Nucleus accumbens (tissue), 56 donors: ENCODE data around the gene LRRC18.

Experiments used
- DNase-seq, 56 donors: peaks; one replicate each; lab custom pipeline; 2025; lab: John Stamatoyannopoulos, UW

The LRRC18 gene

DNA sequence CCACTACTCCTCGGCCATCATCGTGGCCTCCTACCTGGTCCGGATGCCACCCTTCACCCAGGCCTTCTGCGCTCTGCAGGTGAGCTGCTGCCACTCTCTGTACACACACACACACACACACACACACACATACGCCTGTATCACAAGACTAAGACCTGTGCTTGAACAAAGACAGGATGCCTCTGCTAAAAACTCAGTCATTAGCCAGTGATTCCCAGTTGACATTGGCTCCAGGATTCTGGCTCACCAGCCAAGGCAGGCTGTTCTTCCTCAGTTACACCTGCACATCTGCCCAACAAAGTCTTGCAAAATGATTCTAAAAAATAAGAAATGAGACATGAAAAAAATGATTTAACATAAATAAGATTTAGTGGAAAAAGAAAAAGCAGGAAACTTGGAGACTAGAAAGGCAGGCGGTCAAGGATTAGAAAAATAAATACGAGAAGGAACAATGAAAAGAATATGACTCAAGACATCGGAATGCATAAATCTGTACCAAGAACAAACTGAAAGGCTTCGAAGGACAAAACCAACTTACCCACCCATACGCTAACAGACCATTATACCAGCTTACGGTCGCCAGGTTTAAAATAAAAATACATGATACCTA is 7.4 kb upstream of the LRRC18 start:
- no peak for DNase-seq

GRCh38 chr10:48946332-48946731 is 6.7 kb upstream of the LRRC18 start:
- no peak for DNase-seq

GRCh38 chr10:48945441-48946130 is 5.9 kb upstream of the LRRC18 start:
- no peak for DNase-seq

DNA sequence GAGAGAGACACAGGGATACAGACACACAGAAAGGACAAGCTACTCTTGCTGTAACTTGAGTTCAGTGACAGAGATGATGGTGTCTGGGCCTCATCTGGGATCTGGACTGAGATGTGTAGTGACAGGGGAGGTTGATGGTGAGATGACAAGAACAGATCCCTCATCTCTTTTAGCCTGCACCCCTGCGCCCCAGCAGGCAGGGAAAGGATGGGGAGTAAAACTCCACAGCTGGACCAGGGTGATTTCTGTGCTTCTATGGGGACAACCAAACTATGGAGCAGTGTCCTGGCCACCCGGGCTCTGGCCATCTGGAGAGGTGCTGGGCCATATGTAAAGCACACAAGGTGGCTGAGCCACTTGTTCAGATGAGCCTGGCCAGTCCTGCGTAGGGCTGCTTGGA is 4.5 kb upstream of the LRRC18 start:
- no peak for DNase-seq

GRCh38 chr10:48943096-48943495 is 3.5 kb upstream of the LRRC18 start:
- no peak for DNase-seq

DNA sequence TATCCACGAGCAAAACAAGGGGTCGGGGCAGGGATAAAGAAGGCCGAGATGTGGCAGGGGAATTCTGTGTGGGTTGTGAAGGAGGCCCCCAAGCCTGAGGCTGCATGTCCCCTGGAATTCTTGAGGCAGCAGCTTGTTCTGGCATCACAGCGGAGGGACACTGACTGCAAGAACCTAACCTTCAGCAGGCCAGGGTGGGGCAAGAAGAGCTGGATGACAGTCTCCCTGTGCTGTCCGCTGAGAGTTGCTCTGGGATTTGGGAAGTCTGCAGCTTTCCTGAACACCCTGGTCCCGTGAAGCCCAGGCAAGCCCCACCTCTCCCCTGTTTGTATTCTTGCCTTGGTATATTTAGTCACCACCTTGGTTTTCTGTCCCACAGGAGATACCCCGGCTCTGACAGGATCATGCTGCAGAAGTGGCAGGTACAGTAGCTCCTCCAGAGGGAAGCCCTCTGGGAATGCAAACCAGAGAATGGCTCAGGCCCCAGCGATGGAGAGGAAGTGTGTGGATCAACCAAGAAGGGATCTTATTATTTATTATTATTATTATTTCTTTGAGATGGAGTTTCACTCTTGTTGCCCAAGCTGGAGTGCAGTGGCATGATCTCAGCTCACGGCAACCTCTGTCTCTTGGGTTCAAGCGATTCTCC is 1.9 kb upstream of the LRRC18 start:
- DNase-seq = no peak

- DNase-seq = no peak
These were observed 1.3 kb upstream of the LRRC18 start for GRCh38 chr10:48940958-48941357.

GRCh38 chr10:48940372-48940771 is 732 bp upstream of the LRRC18 start:
- no peak for DNase-seq

- DNase-seq = no peak
These were observed 577 bp downstream of the LRRC18 start for GRCh38 chr10:48938990-48939536.

DNA sequence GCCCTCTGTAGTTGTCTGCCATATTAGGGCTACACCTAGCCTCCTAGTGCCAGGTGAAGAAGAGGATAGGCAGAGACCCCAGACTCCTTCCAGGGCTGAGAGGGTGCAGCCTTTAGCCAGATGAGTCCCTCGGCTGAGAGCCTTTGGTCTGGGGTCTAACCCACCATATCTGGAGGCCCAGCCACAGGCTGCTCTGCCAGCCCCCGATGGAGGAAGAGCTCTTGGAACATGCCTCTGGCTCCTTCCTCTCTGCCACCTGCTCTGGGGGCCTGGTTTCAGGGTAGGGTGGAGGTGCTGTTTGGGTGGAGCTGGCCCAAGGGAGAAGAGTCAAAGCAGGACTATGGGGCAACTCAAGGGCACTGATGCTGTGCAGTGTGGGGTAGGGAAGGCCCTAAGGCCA is 1.4 kb downstream of the LRRC18 start:
- no peak for DNase-seq

DNA sequence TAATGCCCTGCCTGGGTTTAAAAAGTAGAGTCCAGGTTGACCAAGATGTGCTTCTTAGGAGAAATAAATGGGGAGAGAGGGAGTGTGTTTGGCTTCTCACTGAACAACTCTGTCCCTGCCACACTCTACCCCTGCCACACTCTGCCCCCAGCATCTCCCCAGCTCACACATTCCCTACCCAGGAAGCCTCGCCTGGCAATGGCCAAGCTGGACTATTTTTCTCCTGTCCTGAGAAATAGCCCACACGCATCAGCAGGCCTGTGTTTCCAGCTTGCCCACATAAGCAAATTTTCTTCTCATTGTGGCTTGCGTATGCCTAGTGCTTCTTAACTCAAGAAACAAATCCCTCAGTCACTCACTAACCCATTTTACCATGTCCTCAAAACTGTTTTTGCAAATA is 1.8 kb downstream of the LRRC18 start:
- DNase-seq = no peak

DNA sequence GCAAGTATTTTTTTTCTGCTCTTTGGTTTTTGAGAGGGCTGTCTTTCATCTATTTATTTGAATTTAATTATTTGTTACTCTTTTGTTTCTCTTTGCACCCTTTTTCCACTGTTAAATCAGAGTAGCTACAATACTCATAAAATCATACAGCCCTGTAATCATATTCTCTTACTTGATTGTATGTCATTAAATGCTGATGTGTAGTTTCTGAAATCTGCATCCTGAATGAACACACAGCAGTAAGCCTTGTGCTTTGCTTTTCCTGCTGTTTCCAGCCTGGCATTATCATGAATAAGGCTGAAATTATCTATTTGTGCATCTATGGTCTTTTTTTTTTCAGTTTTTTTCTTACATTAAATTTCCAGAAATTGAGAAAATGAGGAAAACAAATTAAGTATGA is 4.1 kb downstream of the LRRC18 start:
- no peak for DNase-seq

GRCh38 chr10:48934672-48935501 is 4.8 kb downstream of the LRRC18 start:
- no peak for DNase-seq

DNA sequence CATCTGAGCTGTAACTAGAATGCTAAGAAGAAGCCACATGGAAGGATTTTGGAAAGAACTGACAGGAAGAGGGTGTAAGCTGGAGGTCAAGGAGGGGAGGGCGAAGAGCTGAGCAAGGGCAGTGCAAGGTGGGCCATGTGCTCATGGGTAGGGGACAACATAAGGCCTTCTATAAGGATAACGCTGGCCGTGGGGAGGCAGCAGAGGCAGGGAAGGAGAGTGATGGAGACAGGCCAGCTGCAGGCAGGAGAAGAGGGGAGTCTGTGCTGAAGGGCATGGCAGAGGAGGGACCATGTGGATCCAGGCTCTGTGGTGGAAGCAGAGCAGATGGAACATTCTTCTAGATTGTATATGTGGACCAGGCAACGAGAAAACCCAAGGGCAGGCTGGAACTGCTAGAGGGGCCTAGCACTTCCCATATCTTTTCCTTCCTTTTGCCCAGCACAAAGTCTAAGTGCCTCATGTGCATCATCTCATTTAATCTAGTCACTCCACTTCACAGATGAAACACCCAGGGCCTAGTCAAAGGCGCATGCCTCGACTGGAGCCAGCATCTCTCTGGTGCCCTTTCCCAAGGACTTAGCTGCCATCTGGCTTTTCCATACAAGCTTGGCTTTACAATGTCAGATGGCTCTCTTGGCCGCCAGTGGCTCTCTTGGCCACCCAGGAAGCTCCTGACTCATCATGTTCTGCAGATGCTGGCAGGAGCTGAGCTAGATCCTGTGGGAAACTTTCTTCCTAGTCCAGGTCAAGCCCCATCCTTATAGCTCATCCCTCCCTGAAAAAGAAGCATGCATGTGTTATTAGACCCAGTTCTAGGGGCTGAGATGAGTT is 6.6 kb downstream of the LRRC18 start:
- no peak for DNase-seq

GRCh38 chr10:48931188-48931587 is 8.5 kb downstream of the LRRC18 start:
- no peak for DNase-seq

- no peak for DNase-seq
These were observed 10.1 kb downstream of the LRRC18 start for GRCh38 chr10:48929413-48929990.

- no peak for DNase-seq
These were observed 12.7 kb downstream of the LRRC18 start for GRCh38 chr10:48926764-48927540.

DNA sequence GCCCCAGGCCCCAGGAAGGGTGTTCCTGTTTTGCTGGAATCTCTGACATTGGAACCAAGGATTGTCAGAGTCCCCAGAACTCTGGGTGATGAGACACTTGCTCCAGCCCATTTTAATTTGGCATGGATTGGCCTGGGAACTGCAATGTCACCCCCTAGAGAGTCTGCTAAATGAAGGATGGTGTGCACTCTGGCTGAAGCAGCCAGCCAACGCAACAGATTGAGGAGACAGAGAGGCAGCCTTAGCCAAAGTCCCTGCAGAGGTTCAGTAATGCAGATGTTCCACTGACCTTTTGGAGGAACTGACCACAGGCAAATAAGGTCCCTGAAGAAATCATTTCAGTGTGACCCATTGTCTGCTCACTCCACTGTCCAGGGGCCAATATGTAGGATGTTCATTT is 13.4 kb downstream of the LRRC18 start:
- no peak for DNase-seq

GRCh38 chr10:48924988-48925387 is 14.7 kb downstream of the LRRC18 start:
- DNase-seq = no peak
